HG03064 (cell line): ENCODE data around the gene ZNF341.

Experiments
- ATAC-seq: cut with Tn5 transposase; IDR thresholded peaks from one replicate; pipeline ENCODE4 v1.9.1; 2021; ENCODE audit warnings: low read depth; ENCODE audit not compliant: unreplicated experiment

Gene ZNF341

DNA sequence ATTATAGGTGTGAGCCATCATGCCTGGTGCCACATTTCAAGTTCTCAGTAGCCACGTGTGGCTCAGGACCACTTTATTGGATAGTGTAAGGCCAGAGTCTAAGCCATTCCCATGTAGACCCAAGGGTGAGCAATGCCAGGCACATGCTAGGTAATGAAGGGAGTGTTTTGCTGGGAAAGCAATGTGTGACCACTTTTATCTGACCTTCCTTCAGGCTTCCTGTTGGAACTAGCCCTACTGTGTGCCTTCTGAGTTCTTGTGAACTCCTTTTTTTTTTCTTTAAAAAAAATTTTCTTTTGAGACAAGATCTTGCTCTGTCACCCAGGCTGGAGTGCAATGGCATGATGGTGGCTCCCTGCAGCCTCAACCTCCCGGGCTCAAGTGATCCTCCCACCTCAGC lies 33.3 kb downstream of the ZNF341 start:
- no peak for ATAC-seq

DNA sequence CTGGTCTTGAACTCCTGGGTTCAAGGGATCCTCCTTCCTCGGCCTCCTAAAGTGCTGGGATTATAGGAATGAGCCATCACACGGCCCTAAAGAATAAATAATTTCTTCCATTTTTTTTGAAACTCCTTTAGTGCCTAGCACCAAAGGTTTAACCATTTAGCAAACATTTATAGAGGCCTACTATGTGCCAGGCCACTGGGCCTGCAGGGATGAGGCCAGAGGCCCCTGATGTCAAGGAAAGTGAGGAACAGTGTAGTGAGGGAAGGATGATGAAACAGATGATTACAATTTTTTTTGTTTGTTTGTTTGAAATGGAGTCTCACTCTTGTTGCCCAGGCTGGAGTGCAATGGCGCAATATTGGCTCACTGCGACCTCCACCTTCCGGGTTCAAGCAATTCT lies 33.8 kb downstream of the ZNF341 start:
- no peak for ATAC-seq

DNA sequence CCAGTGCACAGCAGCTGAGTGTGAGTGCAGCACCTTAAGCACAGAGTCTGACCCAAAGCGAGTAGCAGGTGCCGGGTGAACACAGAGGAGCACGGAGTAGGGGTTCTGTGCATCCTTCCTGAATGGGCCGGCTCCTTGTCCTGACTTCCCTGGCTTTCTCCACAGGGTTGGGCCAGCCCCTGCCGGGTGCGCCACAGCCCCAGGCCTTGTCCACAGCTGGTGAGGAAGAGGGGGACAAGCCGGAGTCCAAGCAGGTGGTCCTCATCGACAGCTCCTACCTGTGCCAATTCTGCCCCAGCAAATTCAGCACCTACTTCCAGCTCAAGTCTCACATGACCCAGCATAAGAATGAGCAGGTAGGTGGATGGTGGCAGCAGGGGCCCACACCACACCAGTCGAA lies 34.9 kb downstream of the ZNF341 start:
- ATAC-seq = no peak

DNA sequence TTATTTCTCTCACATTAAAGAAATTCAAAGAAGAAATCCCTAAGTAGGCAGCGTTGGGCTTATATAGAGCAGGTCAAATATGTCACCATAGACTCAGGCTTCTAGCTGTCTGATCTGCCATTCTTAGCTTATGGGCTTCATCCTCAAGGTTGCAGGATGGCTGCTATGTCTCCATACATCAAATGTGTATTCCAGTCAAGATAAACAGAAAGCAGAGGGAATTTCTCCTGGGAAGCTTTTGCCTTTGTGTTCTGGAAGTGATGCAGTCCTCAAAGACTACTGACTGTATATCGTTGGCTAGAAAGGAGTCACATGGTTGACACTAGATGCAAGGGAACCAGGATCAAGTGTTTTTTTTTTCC lies 36.0 kb downstream of the ZNF341 start:
- no peak for ATAC-seq

DNA sequence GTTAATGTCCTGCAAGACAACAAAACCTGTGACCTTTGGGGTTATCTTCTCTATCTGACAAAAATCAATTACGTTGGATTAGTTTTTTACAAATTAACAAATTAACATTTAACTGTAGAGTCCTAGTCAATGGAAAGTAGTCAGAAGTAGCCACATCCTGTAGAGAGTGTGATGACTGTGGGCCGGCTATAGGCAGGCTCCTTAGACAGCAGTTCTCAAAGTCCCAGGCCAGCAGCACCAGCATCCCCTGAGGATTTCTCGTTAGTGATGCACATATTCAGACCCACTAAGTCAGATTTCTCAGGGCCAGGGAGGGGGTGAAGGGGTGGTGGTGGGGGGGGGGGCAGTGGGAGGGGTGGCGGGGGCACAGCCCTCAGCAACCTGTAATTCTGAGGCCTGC lies 37.2 kb downstream of the ZNF341 start:
- ATAC-seq = no peak

DNA sequence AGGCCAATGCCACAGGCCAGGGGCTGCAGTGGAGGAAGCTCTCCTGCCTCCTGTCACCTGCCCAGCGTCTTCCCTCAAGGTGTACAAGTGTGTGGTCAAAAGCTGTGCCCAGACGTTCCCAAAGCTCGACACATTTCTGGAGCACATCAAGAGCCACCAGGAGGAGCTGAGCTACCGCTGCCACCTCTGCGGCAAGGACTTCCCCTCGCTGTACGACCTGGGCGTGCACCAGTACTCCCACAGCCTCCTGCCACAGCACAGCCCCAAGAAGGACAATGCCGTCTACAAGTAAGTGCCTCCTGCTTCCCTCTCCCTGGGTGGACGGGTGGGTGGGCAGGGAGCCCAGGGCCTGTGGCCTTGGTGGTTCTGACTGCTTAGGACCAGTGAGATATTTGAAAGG lies 38.2 kb downstream of the ZNF341 start:
- no peak for ATAC-seq

DNA sequence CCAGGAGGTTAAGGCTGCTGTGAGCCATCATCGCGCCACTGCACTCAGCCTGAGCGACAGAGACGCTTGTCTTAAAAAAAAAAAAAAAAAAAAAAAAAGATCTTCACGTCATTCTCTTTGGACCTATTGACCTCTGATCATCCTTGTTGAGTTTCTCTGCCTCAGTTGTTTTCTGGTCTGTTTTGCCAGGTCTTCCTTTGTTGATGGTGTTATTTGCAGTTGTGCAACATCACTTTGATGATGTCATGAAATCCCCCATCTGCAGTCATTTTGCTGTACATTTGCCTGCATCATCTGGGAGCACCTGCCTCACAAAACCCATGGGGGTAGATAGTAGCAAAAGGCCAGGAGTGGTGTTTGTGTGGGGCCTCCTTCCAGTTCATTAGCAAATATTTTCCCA lies 40.1 kb downstream of the ZNF341 start:
- no peak for ATAC-seq

DNA sequence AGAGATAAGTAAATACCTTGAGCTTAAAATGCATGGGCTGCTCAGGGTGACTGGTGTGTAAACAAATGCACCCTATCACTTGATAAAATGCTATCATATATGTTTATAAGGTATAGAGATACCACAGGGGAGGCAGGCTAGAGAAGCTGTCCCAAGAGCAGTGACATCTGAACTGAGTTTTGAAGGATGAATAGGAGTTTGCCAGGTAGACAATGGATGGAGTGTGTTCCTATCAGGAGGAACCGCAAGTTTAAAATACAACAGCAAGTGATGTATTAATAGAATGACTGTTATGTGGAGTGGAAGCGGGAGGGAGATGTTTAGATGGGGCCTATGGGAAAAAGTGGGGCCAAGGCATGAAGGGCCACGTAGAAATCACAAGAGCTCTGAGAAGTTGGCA lies 40.6 kb downstream of the ZNF341 start:
- ATAC-seq = no peak

DNA sequence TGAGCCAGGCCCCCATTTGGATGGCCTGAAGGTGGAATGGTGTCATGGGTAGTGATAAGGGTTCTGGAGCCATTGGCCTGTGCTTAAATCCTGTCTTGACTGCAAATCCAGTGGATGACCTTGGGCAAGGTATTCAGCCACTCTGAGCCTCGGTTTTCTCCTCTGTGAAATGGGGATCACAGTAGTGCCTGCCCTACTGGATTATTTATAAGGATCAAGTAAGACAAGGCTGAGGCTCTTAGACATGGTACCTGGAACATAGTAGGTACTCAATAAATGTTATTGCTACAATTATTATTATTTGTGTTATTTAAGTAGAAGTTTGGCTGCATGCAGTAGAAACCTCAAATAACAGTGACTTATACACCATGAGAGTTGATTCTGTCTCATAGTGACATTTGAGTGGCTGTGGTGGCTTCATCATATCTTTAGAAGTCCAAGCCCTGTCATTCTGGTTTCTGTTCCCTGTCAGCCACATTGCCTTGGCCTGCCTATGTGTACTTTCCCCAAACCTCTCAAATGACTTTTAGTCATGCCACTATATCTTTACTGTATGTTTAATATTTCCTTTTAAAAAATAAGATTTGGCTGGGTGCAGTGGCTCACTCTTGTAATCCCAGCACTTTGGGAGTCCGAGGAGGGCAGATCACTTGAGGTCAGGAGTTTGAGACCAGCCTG lies 41.8 kb downstream of the ZNF341 start:
- ATAC-seq = no peak

DNA sequence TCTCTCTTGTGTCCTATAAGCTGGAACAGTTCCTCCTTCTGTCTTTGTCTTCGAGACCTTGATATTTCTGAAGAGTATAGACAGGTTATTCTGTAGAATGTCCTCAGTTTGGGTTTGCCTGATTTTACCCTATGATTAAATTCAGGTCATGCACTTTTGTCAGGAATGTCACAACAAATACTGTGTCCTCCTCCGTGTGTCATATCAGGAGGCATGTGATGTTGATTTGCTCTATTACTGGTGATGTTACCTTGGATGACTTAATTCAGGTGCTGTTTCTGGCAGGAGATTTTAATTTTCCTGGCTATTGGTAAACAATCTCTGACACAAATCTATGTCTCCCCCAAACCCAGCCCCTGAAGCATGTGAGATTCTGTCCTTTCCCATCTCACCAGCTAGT lies 46.0 kb downstream of the ZNF341 start:
- no peak for ATAC-seq

DNA sequence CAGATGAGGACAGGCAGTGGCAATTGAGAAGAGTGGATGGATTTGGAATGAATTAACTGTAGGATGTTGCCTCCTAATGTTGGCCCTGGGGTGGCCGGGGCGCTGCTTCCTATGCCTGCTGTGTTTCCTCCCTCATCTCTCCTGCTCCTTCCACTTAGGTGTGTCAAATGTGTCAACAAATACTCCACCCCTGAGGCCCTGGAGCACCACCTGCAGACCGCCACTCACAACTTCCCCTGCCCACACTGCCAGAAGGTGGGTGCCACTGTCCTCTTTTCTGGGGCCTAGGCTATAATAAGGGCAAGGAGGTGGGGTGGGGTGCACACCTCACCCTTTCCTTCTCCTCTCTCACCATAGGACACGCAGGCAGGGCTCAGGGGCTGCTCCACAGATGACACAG lies 49.3 kb downstream of the ZNF341 start:
- no peak for ATAC-seq

DNA sequence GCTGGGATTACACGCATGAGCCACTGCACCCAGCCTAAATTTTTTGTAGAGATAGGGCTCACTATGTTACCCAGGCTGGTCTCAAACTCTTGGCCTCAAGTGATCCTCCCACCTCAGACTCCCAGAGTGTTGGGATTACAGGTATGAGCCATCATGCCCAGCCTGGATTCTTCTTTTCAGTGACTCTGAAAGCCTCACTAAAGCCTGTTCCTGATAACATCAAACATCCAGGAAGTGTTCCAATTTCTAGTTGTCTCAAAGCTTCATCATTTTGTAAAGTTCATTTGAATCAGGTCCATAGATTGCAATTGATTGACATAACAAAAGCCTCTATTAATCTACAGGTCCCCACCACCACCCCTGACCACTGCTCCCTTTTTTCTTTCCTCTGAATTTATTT lies 50.1 kb downstream of the ZNF341 start:
- no peak for ATAC-seq

DNA sequence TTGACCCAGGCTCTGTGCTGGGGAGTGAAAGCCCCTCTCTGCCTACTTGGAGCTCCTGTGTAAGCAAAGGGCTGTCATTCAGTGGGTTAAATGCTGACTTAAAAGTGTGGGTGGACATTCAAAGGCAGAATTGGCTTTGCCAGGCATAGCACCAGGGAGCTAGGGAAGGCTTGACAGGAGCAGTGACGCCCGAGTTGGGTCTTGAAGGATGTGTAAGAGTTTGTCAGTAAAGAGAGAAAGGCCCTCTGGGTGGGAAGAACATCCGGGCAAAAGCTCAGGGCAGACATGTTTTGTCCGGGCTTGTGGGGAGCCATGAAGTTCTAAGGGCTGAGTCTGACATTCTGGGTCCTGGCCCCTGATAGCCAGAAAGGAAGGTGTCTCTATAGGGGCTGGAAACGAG lies 51.5 kb downstream of the ZNF341 start:
- no peak for ATAC-seq

DNA sequence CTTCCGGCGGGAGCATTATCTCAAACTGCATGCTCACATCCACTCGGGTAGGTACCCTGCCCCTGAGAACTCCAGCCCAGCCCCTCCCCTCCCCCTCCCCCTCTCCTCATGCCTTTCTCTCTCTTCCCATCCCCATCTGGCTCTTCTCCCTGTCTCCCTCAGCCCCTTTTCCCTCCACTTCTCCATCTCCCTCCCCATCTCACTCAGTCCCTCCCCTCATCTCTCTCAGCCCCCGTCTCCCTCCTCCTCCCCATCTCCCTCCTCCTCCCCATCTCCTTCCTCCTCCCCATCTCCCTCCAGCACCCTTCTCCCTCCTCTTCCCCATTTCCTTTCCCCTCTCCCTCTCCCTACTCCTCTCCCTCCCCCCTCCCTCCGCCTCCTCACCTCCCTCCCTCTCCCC lies 52.0 kb downstream of the ZNF341 start:
- ATAC-seq = no peak

DNA sequence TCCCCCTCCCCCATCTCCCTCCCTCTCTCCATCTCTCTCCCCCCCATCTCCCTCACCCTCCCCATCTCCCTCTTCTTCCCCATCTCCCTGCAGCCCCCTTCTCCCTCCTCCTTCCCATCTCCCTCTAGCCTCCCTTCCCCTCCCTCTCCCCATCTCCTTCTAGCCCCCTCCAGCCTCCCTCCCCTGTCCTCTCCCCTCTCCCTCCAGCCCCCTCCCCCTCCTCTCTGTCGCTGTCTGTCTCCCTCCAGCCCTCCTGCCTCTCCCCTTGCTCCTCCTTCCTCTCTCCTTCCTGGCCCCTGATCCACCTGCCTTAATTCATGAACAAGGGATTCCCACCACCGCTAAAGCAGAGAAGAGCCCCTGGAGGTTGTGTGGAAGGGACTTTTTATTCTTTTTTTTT lies 52.4 kb downstream of the ZNF341 start:
- ATAC-seq = no peak

DNA sequence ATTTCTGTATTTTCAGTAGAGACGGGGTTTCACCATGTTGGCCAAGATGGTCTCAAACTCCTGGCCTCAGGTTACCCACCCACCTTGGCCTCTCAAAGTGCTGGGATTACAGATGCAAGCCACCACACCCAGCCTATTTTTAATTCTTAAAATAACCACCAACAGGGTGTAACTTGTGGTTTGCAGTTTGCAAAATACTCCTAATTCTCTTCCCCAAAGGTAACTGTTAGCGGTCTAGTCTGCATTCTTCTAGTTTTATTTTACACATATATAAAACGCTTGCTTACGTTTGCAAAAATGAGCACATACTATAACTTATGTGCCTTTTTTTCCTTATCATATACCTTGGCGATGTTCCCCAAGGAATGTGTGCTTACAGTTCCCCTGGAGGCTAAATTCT lies 53.7 kb downstream of the ZNF341 start:
- no peak for ATAC-seq

DNA sequence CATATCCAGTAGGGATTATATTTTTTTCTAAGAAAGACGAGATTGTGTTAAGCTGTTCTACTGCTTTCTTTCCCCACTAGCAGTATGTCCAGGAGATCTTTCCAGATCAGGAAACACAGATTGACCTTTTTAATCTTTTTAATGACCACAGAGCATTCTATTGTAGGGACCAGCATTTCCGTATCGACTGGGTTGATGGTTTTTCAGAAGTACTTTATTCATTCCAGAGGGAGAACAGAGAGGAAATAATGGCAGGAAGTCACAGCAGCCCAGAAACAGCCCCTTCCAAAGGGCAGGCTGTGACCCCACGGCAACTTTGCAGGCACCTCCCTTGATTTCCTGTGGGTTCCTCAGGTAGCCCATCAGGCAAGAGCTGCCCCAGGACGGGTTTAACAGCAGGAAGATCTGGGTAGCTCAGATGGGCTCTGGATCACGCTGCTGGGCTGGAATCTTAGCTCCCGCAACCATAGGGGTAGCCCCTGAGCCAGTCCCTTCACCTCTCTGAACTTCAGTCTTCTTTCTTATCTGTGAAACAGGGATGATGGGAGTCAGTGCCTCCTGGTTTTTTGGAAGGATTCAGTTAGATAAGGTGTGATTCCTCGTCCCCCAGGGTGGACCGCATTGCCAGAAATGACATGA lies 55.6 kb downstream of the ZNF341 start:
- no peak for ATAC-seq

DNA sequence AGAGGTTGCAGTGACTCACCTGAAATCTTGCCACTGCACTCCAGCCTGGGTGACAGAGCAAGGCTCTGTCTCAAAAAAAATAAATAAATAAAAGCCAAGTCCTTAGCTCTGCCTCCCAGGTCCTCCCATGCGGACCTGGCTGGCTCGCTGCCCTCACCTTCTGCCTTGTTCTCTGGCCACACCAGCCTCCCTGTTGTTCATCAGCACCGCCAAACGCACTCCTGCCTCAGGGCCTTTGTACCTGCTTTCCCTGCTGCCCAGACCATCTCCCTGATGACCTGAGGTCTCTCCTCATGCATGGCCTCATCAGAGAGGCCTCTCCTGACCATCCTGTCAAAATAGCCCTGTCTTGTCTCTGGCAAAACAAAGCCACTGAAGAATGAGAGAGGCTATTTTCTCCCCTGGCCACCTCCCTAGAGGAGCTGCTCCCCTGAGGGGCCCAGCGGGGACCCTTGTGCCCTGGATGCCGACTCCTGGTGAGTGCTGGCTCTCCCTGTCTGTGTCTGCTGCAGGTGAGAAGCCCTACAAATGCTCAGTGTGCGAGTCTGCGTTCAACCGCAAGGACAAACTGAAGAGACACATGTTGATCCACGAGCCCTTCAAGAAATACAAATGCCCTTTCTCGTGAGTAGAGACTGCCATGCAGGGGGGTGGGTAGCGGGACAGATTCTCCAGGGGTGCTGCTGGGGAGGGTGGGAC lies 56.7 kb downstream of the ZNF341 start:
- ATAC-seq = no peak

DNA sequence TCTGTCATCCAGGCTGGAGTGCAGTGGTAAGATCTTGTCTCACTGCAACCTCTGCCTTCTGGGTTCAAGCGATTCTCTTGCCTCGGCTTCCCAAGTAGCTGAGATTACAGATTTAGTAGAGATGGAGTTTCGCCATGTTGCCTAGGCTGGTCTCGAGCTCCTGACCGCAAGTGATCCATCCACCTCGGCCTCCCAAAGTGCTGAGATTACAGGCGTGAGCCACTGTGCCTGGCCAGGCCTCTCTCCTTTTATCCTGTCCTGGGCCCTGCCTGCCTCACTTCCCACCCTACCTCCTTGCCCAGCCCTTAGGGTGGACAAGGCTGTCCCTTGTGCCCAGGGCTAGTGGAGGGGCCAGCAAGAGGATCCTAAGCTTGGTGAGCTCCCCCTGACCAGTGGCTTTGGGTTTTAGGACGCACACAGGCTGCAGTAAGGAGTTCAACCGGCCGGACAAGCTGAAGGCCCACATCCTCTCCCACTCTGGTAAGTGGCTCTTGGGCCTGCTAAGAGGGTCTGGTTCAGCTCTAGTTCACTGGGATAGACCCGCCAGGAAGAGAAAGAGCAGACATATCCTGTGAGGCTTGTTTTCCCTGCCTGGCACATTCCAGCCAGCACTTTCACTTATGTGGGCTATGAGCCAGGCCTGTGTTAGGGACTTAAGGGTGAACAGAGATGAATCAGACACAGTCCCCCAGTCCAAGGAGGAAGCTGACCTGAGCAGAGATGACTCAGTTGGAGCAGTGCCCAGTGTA lies 57.5 kb downstream of the ZNF341 start:
- no peak for ATAC-seq

DNA sequence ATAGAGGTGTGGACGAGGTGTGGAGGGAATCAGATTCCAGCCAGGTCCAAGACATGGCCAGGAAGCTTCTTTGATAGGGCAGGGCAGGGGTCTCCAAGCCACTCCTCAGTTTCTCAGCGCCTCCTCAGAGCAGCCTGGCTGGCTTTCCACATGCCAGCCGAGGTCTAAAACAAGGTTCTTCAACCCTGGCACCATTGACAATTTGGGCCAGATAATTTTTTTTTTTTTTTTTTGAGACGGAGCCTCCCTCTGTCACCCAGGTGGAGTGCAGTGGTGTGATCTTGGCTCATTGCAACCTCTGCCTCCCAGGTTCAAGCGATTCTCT lies 58.0 kb downstream of the ZNF341 start:
- no peak for ATAC-seq

DNA sequence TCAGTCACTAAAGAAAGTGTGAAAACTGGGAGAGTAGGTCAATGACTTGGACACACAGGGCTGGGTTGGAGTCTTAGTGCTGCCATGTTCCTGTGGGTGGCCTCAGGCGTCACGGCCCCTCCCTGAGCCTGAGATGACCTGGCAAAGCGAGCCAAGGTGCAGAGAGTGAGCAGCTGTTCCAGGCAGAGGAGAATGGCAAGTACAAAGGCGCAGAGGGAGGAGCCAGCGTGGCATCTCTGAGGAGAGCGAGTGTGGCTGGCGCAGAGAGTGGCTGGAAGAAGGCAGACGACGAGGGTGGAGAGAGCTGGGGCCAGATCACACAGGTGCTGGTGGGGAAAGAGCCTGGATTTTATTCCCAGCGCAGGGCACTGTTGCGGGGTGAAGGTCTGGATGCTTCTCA lies 58.8 kb downstream of the ZNF341 start:
- ATAC-seq = no peak

DNA sequence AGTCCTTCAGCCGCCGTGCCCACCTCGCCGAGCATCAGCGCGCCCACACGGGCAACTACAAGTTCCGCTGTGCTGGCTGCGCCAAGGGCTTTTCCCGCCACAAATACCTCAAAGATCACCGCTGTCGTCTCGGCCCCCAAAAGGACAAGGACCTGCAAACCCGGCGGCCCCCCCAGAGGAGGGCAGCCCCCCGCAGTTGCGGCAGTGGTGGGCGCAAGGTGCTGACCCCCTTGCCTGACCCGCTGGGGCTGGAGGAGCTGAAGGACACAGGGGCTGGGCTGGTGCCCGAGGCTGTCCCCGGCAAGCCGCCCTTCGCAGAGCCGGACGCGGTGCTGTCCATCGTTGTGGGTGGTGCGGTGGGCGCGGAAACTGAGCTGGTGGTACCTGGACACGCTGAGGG lies 59.2 kb downstream of the ZNF341 start:
- ATAC-seq = no peak
